Suprapubic skin (tissue), 4 donors: ENCODE measurements around the gene NBAS. TPM values are rescaled to one million over a fixed set of nuclear protein-coding genes. Genes with fewer than 3 reads are reported as not detected.

Experiments
- DNase-seq, 2 donors: peaks; one replicate each; pipeline ENCODE4 v3.0.0-alpha.2; 2019; ENCODE audit warnings: low spot score in 2 of 2
- H3K27ac ChIP-seq: fragments of 200-600 bp; sonication (generic); one replicate; pipeline ENCODE4 v1.5.1; 2019
- H3K27me3 ChIP-seq: fragments of 200-600 bp; sonication (generic); one replicate; pipeline ENCODE4 v1.5.1; 2019
- H3K36me3 ChIP-seq: fragments of 200-600 bp; sonication (generic); one replicate; pipeline ENCODE4 v1.5.1; 2019
- H3K4me1 ChIP-seq: fragments of 200-600 bp; sonication (generic); one replicate; pipeline ENCODE4 v1.5.1; 2019
- H3K4me3 ChIP-seq: fragments of 200-600 bp; sonication (generic); one replicate; pipeline ENCODE4 v1.5.1; 2019; ENCODE audit warnings: mild to moderate bottlenecking
- H3K9me3 ChIP-seq: fragments of 200-600 bp; sonication (generic); one replicate; pipeline ENCODE4 v1.5.1; 2019
- CTCF ChIP-seq, 2 donors: fragments of 200-600 bp in 1 of 2; fragments of 450-650 bp in 1 of 2; sonication (generic) in 1 of 2; IDR thresholded peaks; one replicate each; pipeline ENCODE4 v1.5.1; 2016 to 2019; ENCODE audit warnings: antibody characterized with exemption in 2 of 2, mild to moderate bottlenecking in 1 of 2, moderate library complexity in 1 of 2
- EP300 ChIP-seq: sonication (generic); formaldehyde crosslinking; IDR thresholded peaks from one replicate; pipeline ENCODE4 v1.6.1; 2017; ENCODE audit warnings: antibody characterized with exemption
- POLR2A ChIP-seq, 2 donors: fragments of 450-650 bp; IDR thresholded peaks; one replicate each; pipeline ENCODE4 v1.6.1; 2017; ENCODE audit warnings: antibody characterized with exemption in 2 of 2, mild to moderate bottlenecking in 2 of 2, moderate library complexity in 2 of 2
- POLR2AphosphoS5 ChIP-seq, 3 donors: sonication (generic); formaldehyde crosslinking; IDR thresholded peaks; one replicate each; pipeline ENCODE4 v1.6.1; 2017; ENCODE audit warnings: antibody characterized with exemption in 3 of 3
- WGBS: methylation state at CpG from one replicate; pipeline ENCODE4 v1.1.5; 2018; 5-methylcytosine and 5-hydroxymethylcytosine counted together
- total RNA-seq, 4 donors: library from RNA; depleted of rRNA; stranded (reverse); fragments of >200 nt; gene quantifications; one replicate each; pipeline ENCODE4 v1.1.0, GENCODE V29; 2016

NBAS gene
- total RNA-seq, 4 donors from 2014 or later = 44.4 to 48.4 (median 45.6) TPM

GRCh38 chr2:15173501-15173900 lies 387.6 kb downstream of the NBAS start:
- Histone ChIP-seq H3K36me3 (peaks cover 15% of the 10 kb centered on the region), H3K4me3 (no peak overlapping the region), H3K27me3 (no peaks in the 10 kb centered on the region), H3K27ac (no peak overlapping the region), H3K4me1 (peaks cover 10% of the 10 kb centered on the region), H3K9me3 (no peaks in the 10 kb centered on the region)
- TF ChIP-seq POLR2AphosphoS5 (IDR thresholded peaks at IDR 0.05) = no peak
- TF ChIP-seq POLR2A (IDR thresholded peaks at IDR 0.05) = no peak
- TF ChIP-seq EP300 = no peak
- TF ChIP-seq CTCF (IDR thresholded peaks at IDR 0.05) = no peak
- DNase-seq = no peak
- WGBS = 93% methylated on average over 8 of the region's 8 CpGs

DNA sequence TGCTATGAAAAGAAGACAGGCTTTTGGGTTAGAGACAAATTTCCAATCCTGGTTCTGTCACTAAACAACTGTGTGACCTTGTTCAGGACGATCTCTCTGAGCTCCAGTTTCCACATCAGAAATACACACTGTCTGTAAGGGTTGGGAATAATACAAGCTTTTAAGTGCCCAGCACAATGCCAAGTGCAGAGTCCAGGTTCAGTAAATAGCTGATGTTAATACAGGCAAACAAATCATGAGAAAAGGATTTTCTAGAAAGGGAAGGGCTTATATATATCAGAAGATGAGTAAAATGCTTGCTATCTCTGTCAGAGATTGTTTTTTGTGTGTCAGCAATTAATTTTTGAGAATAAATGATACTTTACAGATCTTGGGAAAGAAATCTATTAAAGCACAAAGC lies 388.3 kb downstream of the NBAS start:
- DNase-seq = no peak
- peaks cover 8% of the 10 kb centered on the region for H3K36me3 ChIP-seq
- no peak overlapping the region for H3K4me3 ChIP-seq
- 96% methylated on average over 1 of the region's 1 CpG for WGBS
- H3K9me3 ChIP-seq = no peaks in the 10 kb centered on the region
- no peaks in the 10 kb centered on the region for H3K27me3 ChIP-seq
- no peak for TF ChIP-seq POLR2AphosphoS5 (IDR thresholded peaks at IDR 0.05)
- no peak for TF ChIP-seq POLR2A (IDR thresholded peaks at IDR 0.05)
- TF ChIP-seq EP300 = no peak
- TF ChIP-seq CTCF (IDR thresholded peaks at IDR 0.05) = no peak
- peaks cover 10% of the 10 kb centered on the region for H3K4me1 ChIP-seq
- H3K27ac ChIP-seq = no peak overlapping the region

DNA sequence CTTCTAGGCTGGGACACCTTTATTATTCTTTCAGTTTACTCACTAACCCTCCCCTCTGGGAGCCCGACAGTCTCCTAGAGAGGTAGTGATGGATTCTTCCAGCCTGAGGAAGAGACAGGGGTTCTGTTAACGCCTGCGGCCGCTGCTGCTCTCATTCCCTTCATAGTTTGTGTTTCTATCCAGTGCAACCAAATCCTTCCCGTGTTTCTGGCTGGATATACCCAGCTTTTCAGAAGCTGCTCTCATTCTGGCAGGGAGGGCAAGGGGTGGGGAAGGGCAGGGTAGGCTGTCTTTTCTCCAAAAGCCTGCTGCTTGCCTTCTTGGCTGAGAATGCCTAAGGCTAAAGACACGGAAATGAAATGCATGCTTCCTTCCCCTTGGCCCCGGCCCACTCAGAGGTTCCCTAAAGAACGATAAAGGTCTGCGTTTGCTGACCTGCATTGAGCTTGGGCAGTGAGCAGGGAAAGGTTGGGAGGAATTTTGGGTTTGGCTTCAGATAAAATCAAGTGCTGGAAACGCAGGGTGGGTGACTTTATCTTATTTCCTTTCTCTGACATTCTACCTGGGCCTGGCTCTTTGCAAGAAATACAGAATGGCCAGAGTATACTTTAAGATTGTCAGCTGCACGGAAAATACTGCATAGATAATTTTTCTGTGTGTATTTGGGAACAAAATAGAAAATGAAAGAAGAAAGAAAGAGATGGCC lies 390.9 kb downstream of the NBAS start:
- 44% methylated on average over 11 of the region's 11 CpGs for WGBS
- H3K36me3 ChIP-seq = peaks cover 9% of the 10 kb centered on the region
- no peaks in the 10 kb centered on the region for H3K9me3 ChIP-seq
- H3K27ac ChIP-seq = peak overlapping the region; percentile 60
- H3K4me3 ChIP-seq = peak overlapping the region; percentile 4
- H3K27me3 ChIP-seq = no peaks in the 10 kb centered on the region
- H3K4me1 ChIP-seq = peaks cover 10% of the 10 kb centered on the region
- TF ChIP-seq EP300 (no peak), POLR2AphosphoS5 (IDR thresholded peaks at IDR 0.05) (no peak), CTCF (IDR thresholded peaks at IDR 0.05) (no peak), POLR2A (IDR thresholded peaks at IDR 0.05) (no peak)
- DNase-seq = no peak

DNA sequence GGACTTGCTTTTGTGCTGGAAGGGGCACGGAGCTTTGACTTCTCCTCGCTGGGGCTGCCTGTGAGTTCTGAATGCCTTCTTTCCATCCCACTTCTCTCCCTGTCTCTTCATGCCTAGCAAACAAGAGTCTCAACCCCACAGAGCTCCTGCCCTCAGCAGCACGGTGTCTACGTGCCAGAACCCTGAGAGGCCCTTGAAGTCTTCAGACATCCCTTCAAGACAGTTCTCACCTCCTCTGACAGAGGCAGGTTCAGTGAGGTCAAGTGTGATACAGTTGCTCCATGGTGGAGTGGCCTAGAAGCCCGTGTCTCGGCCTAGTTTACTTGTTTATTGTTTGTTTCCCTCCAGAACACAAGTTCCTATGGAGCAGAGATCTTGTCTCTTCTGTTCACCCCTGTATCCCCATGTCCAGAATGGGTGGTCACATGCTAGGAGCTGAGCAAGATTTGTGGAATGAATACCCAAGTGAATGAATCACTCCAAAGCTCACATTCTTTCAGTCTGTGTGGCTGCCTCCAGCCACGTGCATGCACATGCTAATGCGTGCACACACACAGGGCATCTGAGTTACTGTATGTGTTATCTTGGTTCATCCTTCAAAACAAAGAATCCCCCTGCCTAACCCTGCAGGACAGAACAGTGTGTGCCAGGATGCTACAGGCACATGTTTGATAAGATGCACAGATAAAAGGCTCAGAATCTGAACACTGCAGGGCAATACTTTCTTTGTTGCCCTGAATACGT lies 391.6 kb downstream of the NBAS start:
- TF ChIP-seq POLR2AphosphoS5 (IDR thresholded peaks at IDR 0.05) (no peak), POLR2A (IDR thresholded peaks at IDR 0.05) (no peak), CTCF (IDR thresholded peaks at IDR 0.05) (no peak), EP300 (no peak)
- Histone ChIP-seq H3K9me3 (no peaks in the 10 kb centered on the region), H3K36me3 (peaks cover 9% of the 10 kb centered on the region), H3K27ac (peak overlapping the region; percentile 60), H3K4me3 (peak overlapping the region; percentile 4), H3K4me1 (peaks cover 10% of the 10 kb centered on the region), H3K27me3 (no peaks in the 10 kb centered on the region)
- DNase-seq = no peak
- 55% methylated on average over 9 of the region's 9 CpGs for WGBS

GRCh38 chr2:15168116-15168515 lies 393.0 kb downstream of the NBAS start:
- Histone ChIP-seq H3K9me3 (no peaks in the 10 kb centered on the region), H3K4me1 (peaks cover 10% of the 10 kb centered on the region), H3K27me3 (no peaks in the 10 kb centered on the region), H3K27ac (no peak overlapping the region), H3K4me3 (no peak overlapping the region), H3K36me3 (peaks cover 9% of the 10 kb centered on the region)
- no peak for TF ChIP-seq EP300
- no peak for TF ChIP-seq POLR2AphosphoS5 (IDR thresholded peaks at IDR 0.05)
- TF ChIP-seq CTCF (IDR thresholded peaks at IDR 0.05) = no peak
- no peak for TF ChIP-seq POLR2A (IDR thresholded peaks at IDR 0.05)
- WGBS = 90% methylated on average over 6 of the region's 6 CpGs
- DNase-seq = no peak
